Pancreas (tissue), 10 donors: Measurements from ENCODE around the gene TUBA4A. TPM values are rescaled to one million over a fixed set of nuclear protein-coding genes. Genes with fewer than 3 reads are reported as not detected.
A peak's percentile ranks its signal among the peaks of the same experiment; 100 is the strongest.

Source experiments
- ATAC-seq, 4 donors: fragments of 200-7000 bp; cut with Tn5 transposase; one replicate each; pipeline versions ENCODE4 v1.8.0 to v1.9.1; 2020; ENCODE audit warnings: mild to moderate bottlenecking in 4 of 4, moderate library complexity in 4 of 4
- DNase-seq, 6 donors: peaks; one replicate each; pipeline ENCODE4 v3.0.0-alpha.2; 2020
- FAIRE-seq: peaks from 2 replicates; lab custom pipeline; 2012; peaks lifted over from hg19 to GRCh38; lab: Jason Lieb, UNC
- H3K27ac ChIP-seq, 4 donors: fragments of 200-600 bp; sonication (generic); 1 replicate in 3 of 4; 2 replicates in 1 of 4; pipeline versions ENCODE4 v1.5.0 to v1.8.0; 2020
- H3K27me3 ChIP-seq, 4 donors: fragments of 200-600 bp; one replicate each; pipeline ENCODE4 v1.8.0; 2021
- H3K36me3 ChIP-seq, 3 donors: fragments of 200-600 bp; sonication (generic) in 1 of 3; one replicate each; pipeline versions ENCODE4 v1.5.0 to v1.8.0; 2020 to 2021
- H3K4me1 ChIP-seq, 3 donors: fragments of 200-600 bp; one replicate each; pipeline ENCODE4 v1.8.0; 2021
- H3K4me3 ChIP-seq, 4 donors: fragments of 200-600 bp; sonication (generic) in 2 of 4; one replicate each; pipeline versions ENCODE4 v1.5.0 to v1.8.0; 2020 to 2021
- H3K9me3 ChIP-seq, 4 donors: fragments of 200-600 bp; one replicate each; pipeline ENCODE4 v1.8.0; 2021
- WGBS, 2 donors: extraction: QIAGEN DNeasy Blood & Tissue Kit; methylation state at CpG; one replicate each; pipeline ENCODE4 v1.1.7; 2013; 5-methylcytosine and 5-hydroxymethylcytosine counted together
- intact Hi-C, 3 donors: fragments of 100-400 bp; cut with DNase I; formaldehyde crosslinking; loops; one replicate each; pipeline versions ENCODE4 v1.11.1 to v1.14.2; 2022
- polyA plus RNA-seq, 2 donors: library from polyadenylated mRNA; stranded (reverse); fragments of 200-250 nt; gene quantifications; one replicate each; pipeline ENCODE4 v1.2.3, GENCODE V29; 2013
- total RNA-seq, 6 donors: library from RNA; stranded (reverse); fragmentation: NEBNext Ultra II Directional in 4 of 6; extraction: Animal tissue kit (Norgen Biotek cat#: 25700) in 4 of 6; gene quantifications; one replicate each; pipeline versions ENCODE4 v1.2.1 to v1.2.4, GENCODE V29; 2021 to 2023
- TF ChIP-seq, protein P1 (sequence below), 4 donors: fragments of 200-600 bp; sonication (generic) in 3 of 4; IDR thresholded peaks; one replicate each; pipeline versions ENCODE4 v1.5.0 to v1.8.0; 2021; ENCODE audit warnings: antibody characterized with exemption in 4 of 4
- donor health status: healthy with polysubstance abuse.
- donor health status: DM: no; HTN: no; CAD: no; lungs with moderate emphysema.
- donor health status: DM: no; HTN: no; CAD: no.
- donor health status: control.
- donor health status: control.
- donor health status: Bipolar disorder and iron deficiency.
- donor health status: DM: yes; HTN: yes; CAD: no.
- donor health status: DM: no; HTN: no; CAD: no.
- donor health status: DM: no; HTN: no; CAD: no.
- donor health status: DM: yes; HTN: yes; CAD: no.

The TUBA4A gene
- total and polyA plus RNA-seq, 8 donors, result 12.2 to 51.5 (median 14.7) TPM

DNA sequence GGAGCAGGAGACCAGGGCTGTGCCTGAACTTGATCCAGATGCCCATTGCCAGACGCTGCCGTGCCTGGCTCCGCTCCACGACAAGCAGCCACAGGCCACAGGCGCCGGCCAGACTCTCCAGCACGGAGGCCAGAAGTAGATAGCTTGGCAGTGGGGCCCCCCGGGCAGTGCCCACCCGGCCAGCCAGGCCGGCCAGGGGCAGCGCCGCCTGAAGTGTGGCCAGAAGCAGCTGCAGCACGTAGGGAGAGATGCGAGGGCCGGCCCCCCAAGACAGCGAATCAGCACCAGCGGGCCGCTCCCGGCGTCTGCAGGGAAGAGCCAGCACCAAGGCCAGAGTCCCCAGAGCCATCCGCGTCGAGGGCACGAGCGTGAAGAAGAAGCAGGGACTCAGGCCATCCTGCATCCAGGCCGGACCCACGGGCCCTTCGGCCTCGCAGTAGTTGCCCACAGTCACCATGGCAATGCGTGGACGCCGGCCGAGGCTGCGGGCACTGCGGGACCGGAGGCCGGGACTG lies 35.4 kb downstream of the TUBA4A start:
- WGBS, 2 donors, result 1% methylated on average over 37 of the region's 37 CpGs
- intact Hi-C loops, result no loop called here
- Histone ChIP-seq H3K36me3 (peaks cover 4 to 35% (median 11%) of the 10 kb centered on the region in 3 donors), H3K4me3 (peak overlapping the region; percentile 24 to 57 (median 42)), H3K4me1 (peaks cover 7 to 20% (median 17%) of the 10 kb centered on the region in 3 donors), H3K27me3 (no peaks in the 10 kb centered on the region), H3K9me3 (no peaks in the 10 kb centered on the region), H3K27ac (peak overlapping the region; percentile 74 to 84 (median 80))
- DNase-seq (peak; percentile 50 to 90 (median 76)), ATAC-seq (peak; percentile 61 to 68 (median 63)), FAIRE-seq (no peak)
- TF ChIP-seq, protein P1, sequence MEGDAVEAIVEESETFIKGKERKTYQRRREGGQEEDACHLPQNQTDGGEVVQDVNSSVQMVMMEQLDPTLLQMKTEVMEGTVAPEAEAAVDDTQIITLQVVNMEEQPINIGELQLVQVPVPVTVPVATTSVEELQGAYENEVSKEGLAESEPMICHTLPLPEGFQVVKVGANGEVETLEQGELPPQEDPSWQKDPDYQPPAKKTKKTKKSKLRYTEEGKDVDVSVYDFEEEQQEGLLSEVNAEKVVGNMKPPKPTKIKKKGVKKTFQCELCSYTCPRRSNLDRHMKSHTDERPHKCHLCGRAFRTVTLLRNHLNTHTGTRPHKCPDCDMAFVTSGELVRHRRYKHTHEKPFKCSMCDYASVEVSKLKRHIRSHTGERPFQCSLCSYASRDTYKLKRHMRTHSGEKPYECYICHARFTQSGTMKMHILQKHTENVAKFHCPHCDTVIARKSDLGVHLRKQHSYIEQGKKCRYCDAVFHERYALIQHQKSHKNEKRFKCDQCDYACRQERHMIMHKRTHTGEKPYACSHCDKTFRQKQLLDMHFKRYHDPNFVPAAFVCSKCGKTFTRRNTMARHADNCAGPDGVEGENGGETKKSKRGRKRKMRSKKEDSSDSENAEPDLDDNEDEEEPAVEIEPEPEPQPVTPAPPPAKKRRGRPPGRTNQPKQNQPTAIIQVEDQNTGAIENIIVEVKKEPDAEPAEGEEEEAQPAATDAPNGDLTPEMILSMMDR (IDR thresholded peaks at IDR 0.05), result no peak

DNA sequence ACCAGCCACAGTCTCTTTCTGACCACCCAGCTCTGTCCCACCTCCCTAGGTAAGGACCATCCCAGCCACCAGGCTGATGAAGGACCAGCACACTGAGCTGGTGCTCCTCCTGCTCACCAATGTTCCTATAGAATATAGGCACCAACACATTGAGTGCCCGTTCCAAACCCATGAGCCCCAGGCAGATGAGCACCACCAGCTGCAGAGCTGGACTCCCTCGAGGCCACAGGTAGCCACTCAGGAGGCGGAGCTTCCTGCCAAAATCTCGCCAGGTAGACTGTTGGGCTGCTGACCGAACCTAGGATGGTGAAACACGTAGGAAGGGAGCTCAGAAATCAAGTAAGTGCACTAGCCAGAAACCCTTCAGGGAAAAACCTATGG lies 37.2 kb downstream of the TUBA4A start:
- intact Hi-C loops, result no loop called here
- no peaks in the 10 kb centered on the region for H3K27me3 ChIP-seq
- peaks cover 7 to 20% (median 17%) of the 10 kb centered on the region in 3 donors for H3K4me1 ChIP-seq
- DNase-seq (no peak), ATAC-seq (no peak), FAIRE-seq (no peak)
- H3K4me3 ChIP-seq, result no peak overlapping the region
- no peak overlapping the region for H3K27ac ChIP-seq
- peaks cover under 1 to 26% (median 2%) of the 10 kb centered on the region in 3 donors for H3K36me3 ChIP-seq
- TF ChIP-seq, protein P1 (IDR thresholded peaks at IDR 0.05), result no peak
- no peaks in the 10 kb centered on the region for H3K9me3 ChIP-seq
- 82 to 84% methylated on average over 6 of the region's 6 CpGs for WGBS, 2 donors

DNA sequence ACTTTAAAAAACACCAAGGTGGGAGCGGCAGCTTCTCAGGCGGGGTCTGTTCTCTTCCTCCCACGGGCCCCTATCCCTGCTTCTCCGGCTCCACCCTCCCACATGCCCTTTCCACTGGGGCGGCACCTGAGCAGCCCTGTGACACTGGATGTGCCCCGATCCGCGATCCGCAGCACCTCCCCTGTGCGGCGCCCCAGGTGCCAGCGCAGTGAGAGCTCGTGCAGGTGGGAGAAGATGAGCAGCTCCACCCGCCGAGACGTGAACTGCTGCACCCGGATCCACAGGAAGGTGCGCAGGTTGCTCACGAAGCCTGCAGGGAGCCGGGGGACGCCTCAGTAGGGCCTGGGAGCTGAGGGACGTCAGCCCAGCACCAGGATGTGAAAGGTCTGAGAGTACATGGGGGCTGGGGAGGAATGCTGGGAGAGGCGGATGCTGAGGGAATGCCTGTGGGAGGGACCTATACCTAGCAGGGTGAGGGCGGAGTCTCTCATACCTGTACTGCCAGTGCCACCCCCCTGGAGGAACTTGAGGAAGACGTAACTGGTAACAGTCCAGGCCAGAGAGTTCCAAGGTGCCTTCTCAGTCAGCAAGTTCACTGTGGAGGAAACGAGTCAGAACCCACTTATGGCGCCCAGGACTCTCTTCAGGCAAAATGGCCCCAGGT lies 37.7 kb downstream of the TUBA4A start:
- H3K36me3 ChIP-seq, result peaks cover 0 to 21% (median 0%) of the 10 kb centered on the region in 3 donors

DNA sequence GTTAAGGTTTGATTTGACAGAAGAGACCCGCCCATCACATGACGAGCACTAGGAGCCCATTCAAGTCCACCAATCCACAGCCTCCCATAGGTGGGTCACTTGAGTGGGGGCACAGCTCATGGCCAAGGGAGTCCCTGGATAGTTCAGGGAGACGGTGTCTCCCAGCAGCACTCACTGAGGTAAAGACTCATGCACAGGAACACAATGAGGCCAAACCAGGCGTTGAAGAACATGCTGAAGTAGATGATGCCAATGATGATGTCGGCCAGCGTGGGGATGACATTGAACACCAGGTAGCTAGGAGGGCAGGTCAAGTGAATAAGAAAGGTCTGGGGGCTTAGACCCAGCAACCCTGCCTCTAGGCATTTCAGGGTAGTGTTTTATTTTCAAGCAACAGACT lies 38.9 kb downstream of the TUBA4A start:
- Histone ChIP-seq H3K4me3 (no peak overlapping the region), H3K4me1 (peaks cover 7 to 20% (median 17%) of the 10 kb centered on the region in 3 donors), H3K9me3 (no peaks in the 10 kb centered on the region), H3K36me3 (peaks cover 0 to 11% (median 0%) of the 10 kb centered on the region in 3 donors), H3K27ac (no peak overlapping the region), H3K27me3 (no peaks in the 10 kb centered on the region)
- 88 to 94% methylated on average over 6 of the region's 6 CpGs for WGBS, 2 donors
- ATAC-seq (no peak), FAIRE-seq (no peak), DNase-seq (no peak)
- intact Hi-C loops, result no loop called here
- TF ChIP-seq, protein P1 (IDR thresholded peaks at IDR 0.05), result no peak

More for the DNA sequence above, 37.7 kb downstream of the TUBA4A start:
- TF ChIP-seq, protein P1 (IDR thresholded peaks at IDR 0.05), result no peak
- DNase-seq, result peak in 1 of 6 donors; percentile 70
- FAIRE-seq, result no peak
- Histone ChIP-seq H3K27ac (no peak overlapping the region), H3K9me3 (no peaks in the 10 kb centered on the region), H3K4me1 (peaks cover 7 to 20% (median 17%) of the 10 kb centered on the region in 3 donors), H3K4me3 (no peak overlapping the region), H3K27me3 (no peaks in the 10 kb centered on the region)
- intact Hi-C loops, result no loop called here
- ATAC-seq, result no peak
- 88 to 92% methylated on average over 26 to 27 of the region's 27 CpGs for WGBS, 2 donors

DNA sequence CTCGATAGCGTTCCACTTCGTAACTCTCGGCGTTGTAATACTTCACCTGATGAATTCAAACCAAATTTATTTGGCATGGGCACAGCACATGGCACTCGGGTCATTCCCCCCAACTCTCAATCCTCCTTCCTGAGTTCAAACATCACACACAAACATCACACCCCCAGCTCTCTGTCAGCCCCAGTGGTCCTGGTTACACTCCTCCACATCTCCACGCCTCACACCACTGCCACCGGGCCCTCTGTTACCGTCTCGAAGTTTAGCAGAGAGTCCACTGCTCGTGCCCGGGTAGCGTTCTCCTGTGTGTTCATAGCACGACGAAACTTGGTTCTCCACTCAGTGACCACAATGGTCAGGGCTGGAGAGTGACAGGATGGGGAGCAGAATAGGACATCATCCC lies 39.6 kb downstream of the TUBA4A start:
- Histone ChIP-seq H3K27me3 (no peaks in the 10 kb centered on the region), H3K4me3 (no peak overlapping the region), H3K9me3 (no peaks in the 10 kb centered on the region), H3K4me1 (peaks cover 1 to 15% (median 12%) of the 10 kb centered on the region in 3 donors), H3K36me3 (peaks cover 0 to 8% (median 0%) of the 10 kb centered on the region in 3 donors), H3K27ac (no peak overlapping the region)
- no peak for DNase-seq
- no peak for FAIRE-seq
- WGBS, 2 donors, result 93 to 96% methylated on average over 15 of the region's 15 CpGs
- no peak for ATAC-seq
- intact Hi-C loops, result no loop called here
- TF ChIP-seq, protein P1 (IDR thresholded peaks at IDR 0.05), result no peak
